ENCODE measurements around the gene RNPEPL1. TPM values are rescaled to one million over a fixed set of nuclear protein-coding genes. Genes with fewer than 3 reads are reported as not detected.

RNPEPL1 gene
- total RNA-seq, 4 donors from 2014 or later, result 49.1 to 127 (median 55.5) TPM

- Histone ChIP-seq H3K4me1 (peaks cover 0 to 47% (median 0%) of the 10 kb centered on the region in 3 donors), H3K9me3 (no peaks in the 10 kb centered on the region), H3K27ac (peak overlapping the region in 2 of 4 donors; percentile 16 to 53), H3K27me3 (no peaks in the 10 kb centered on the region), H3K36me3 (peaks cover 0 to 98% of the 10 kb centered on the region in 2 donors), H3K4me3 (peak overlapping the region in 1 of 2 donors; percentile 19)
- no peak for ATAC-seq
- TF ChIP-seq POLR2AphosphoS5 (IDR thresholded peaks at IDR 0.05), result no peak
- TF ChIP-seq EP300 (IDR thresholded peaks at IDR 0.05), result no peak
- 60 to 70% methylated on average over 1 to 2 of the region's 17 CpGs for WGBS, 2 donors (ENCODE audit: low coverage in 1 of 2)
Measured at GRCh38 chr2:240596080-240596460, 27.8 kb downstream of the RNPEPL1 start.

- TF ChIP-seq POLR2AphosphoS5 (IDR thresholded peaks at IDR 0.05) (peak; percentile 72), EP300 (IDR thresholded peaks at IDR 0.05) (no peak)
- peaks cover 0 to 98% of the 10 kb centered on the region in 2 donors for H3K36me3 ChIP-seq
- peak; percentile 65 for ATAC-seq
- no peaks in the 10 kb centered on the region for H3K27me3 ChIP-seq
- H3K4me1 ChIP-seq, result peaks cover 0 to 47% (median 0%) of the 10 kb centered on the region in 3 donors
- no peaks in the 10 kb centered on the region for H3K9me3 ChIP-seq
- H3K27ac ChIP-seq, result peak overlapping the region in 2 of 4 donors; percentile 16 to 53
- H3K4me3 ChIP-seq, result peak overlapping the region in 1 of 2 donors; percentile 19
- 62 to 68% methylated on average over 5 of the region's 23 CpGs for WGBS, 2 donors (ENCODE audit: low coverage in 1 of 2)
Measured at GRCh38 chr2:240596491-240596931, 28.2 kb downstream of the RNPEPL1 start.

- no peaks in the 10 kb centered on the region for H3K27me3 ChIP-seq
- H3K9me3 ChIP-seq, result no peaks in the 10 kb centered on the region
- H3K27ac ChIP-seq, result peak overlapping the region in 1 of 4 donors; percentile 53
- WGBS, 2 donors (ENCODE audit: low coverage in 1 of 2), result 88% methylated on average over 4 of the region's 10 CpGs; no CpG with 5 or more reads in 1 of the 2 donors
- H3K4me1 ChIP-seq, result peaks cover 0 to 47% (median 0%) of the 10 kb centered on the region in 3 donors
- H3K36me3 ChIP-seq, result peaks cover 0 to 96% of the 10 kb centered on the region in 2 donors
- TF ChIP-seq POLR2AphosphoS5 (IDR thresholded peaks at IDR 0.05) (no peak), CTCF (IDR thresholded peaks at IDR 0.05) (no peak), POLR2A (IDR thresholded peaks at IDR 0.05) (no peak), EP300 (IDR thresholded peaks at IDR 0.05) (no peak)
- no peak overlapping the region for H3K4me3 ChIP-seq
- no peak for ATAC-seq
Measured at GRCh38 chr2:240597054-240597418, 28.8 kb downstream of the RNPEPL1 start.

GRCh38 chr2:240597419-240598181, 29.3 kb downstream of the RNPEPL1 start:
- no peak overlapping the region for H3K4me3 ChIP-seq
- no peak for ATAC-seq
- WGBS, 2 donors (ENCODE audit: low coverage in 1 of 2), result 100% methylated on average over 1 of the region's 22 CpGs; no CpG with 5 or more reads in 1 of the 2 donors
- H3K36me3 ChIP-seq, result peaks cover 0 to 96% of the 10 kb centered on the region in 2 donors
- no peaks in the 10 kb centered on the region for H3K27me3 ChIP-seq
- TF ChIP-seq CTCF (IDR thresholded peaks at IDR 0.05) (no peak), POLR2A (IDR thresholded peaks at IDR 0.05) (no peak), POLR2AphosphoS5 (IDR thresholded peaks at IDR 0.05) (no peak), EP300 (IDR thresholded peaks at IDR 0.05) (no peak)
- H3K4me1 ChIP-seq, result peaks cover 0 to 47% (median 0%) of the 10 kb centered on the region in 3 donors
- H3K9me3 ChIP-seq, result no peaks in the 10 kb centered on the region
- H3K27ac ChIP-seq, result peak overlapping the region in 1 of 4 donors; percentile 53

GRCh38 chr2:240598311-240598911, 30.1 kb downstream of the RNPEPL1 start:
- H3K27me3 ChIP-seq, result no peaks in the 10 kb centered on the region
- peaks cover 0 to 93% of the 10 kb centered on the region in 2 donors for H3K36me3 ChIP-seq
- WGBS, 2 donors (ENCODE audit: low coverage in 1 of 2), result no CpG with 5 or more reads among the region's 17 CpGs
- no peaks in the 10 kb centered on the region for H3K9me3 ChIP-seq
- no peak overlapping the region for H3K27ac ChIP-seq
- no peak for ATAC-seq
- H3K4me3 ChIP-seq, result no peak overlapping the region
- TF ChIP-seq EP300 (IDR thresholded peaks at IDR 0.05), result no peak
- H3K4me1 ChIP-seq, result peaks cover 0 to 42% (median 0%) of the 10 kb centered on the region in 3 donors

- Histone ChIP-seq H3K4me1 (peaks cover 0 to 37% (median 0%) of the 10 kb centered on the region in 3 donors), H3K27me3 (no peaks in the 10 kb centered on the region), H3K4me3 (no peak overlapping the region), H3K9me3 (no peaks in the 10 kb centered on the region), H3K36me3 (peaks cover 0 to 86% of the 10 kb centered on the region in 2 donors), H3K27ac (no peak overlapping the region)
- 93% methylated on average over 8 of the region's 11 CpGs; no CpG with 5 or more reads in 1 of the 2 donors for WGBS, 2 donors (ENCODE audit: low coverage in 1 of 2)
- no peak for TF ChIP-seq POLR2AphosphoS5 (IDR thresholded peaks at IDR 0.05)
- no peak for TF ChIP-seq POLR2A (IDR thresholded peaks at IDR 0.05)
- TF ChIP-seq CTCF (IDR thresholded peaks at IDR 0.05), result no peak
- no peak for TF ChIP-seq EP300 (IDR thresholded peaks at IDR 0.05)
- ATAC-seq, result no peak
Measured at GRCh38 chr2:240599141-240599583, 30.9 kb downstream of the RNPEPL1 start.
